ENCODE data around the gene ATP6V0A1. TPM values are rescaled to one million over a fixed set of nuclear protein-coding genes. Genes with fewer than 3 reads are reported as not detected.

Gene ATP6V0A1
- total RNA-seq, 4 donors from 2014 or later, result 102 to 194 (median 142) TPM

DNA sequence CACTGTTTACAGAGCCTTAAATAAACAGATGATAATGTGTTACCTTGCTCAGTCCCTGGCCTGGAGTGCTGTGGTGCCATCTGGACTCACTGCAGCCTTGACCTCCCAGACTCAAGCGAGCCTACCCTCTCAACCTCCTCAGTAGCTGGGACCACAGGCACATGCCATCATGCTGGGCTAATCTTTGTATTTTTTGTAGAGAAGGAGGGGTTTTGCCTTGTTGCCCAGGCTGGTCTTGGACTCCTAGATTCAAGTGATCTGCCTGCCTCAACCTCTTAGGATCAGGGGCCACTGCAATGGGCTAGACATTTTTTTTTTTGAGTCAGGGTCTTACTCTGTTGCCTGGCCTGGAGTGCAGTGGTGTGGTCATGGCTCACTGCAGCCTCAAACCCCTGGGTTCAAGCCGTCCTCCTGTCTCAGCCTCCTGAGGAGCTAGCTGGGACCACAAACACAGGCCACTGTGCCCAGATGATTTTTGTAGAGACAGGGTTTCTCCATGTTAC is 72.3 kb downstream of the ATP6V0A1 start:
- Histone ChIP-seq H3K27ac (no peak overlapping the region), H3K4me3 (no peak overlapping the region), H3K9me3 (no peaks in the 10 kb centered on the region), H3K27me3 (no peaks in the 10 kb centered on the region), H3K36me3 (no peaks in the 10 kb centered on the region), H3K4me1 (peaks cover 48% of the 10 kb centered on the region)
- TF ChIP-seq CTCF (IDR thresholded peaks at IDR 0.05) (no peak), POLR2A (IDR thresholded peaks at IDR 0.05) (no peak), POLR2AphosphoS5 (IDR thresholded peaks at IDR 0.05) (no peak), EP300 (IDR thresholded peaks at IDR 0.05) (no peak)
- 88% methylated on average over 2 of the region's 2 CpGs for WGBS
- no peak for DNase-seq (ENCODE audit: low spot score in 2 of 2)

DNA sequence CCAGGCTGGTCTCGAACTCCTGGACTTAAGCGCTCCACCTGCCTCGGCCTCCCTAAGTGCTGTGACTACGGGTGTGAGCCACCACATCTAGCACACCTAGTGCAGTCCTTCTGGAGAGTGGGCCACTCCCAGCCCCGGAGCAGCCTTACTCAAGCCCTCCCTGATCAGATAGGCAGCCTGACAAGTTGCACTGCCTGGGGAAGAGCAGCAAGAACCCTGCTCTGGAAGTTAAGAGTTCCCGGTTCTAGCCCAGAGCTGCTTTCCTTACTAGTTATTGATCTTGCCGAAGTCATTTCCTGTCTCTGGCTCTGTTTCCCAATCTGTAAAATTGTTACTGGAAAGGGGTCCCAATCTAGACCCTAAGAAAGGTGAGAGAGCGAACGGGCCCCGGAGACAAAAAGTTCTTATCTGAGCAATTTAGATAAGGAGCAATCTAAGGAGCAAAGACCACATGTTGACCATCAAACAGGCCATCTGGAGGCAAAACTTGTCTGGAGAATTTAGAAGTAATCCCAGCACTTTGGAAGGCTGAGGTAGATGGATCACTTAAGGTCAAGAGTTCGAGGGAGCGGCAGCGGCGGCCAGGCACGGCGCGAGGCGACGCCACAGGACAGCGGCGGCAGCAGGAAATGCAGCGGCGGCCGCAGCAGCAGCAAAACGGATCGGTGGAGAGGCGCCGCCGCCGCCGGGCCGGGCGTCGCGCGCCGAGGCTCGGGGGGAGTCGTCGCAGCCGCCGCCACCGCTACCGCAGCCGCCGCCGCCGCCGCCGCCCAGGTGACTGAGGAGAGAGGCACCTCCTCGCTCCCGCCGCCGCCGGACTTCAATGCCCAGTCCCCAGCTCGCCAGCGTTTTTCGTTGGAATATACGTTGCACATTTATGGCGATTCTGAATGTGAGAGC is 73.0 kb downstream of the ATP6V0A1 start:
- no peaks in the 10 kb centered on the region for H3K9me3 ChIP-seq
- no peaks in the 10 kb centered on the region for H3K27me3 ChIP-seq
- 10% methylated on average over 59 of the region's 60 CpGs for WGBS
- DNase-seq (ENCODE audit: low spot score in 2 of 2), result no peak
- TF ChIP-seq POLR2A (IDR thresholded peaks at IDR 0.05) (no peak), CTCF (IDR thresholded peaks at IDR 0.05) (peak; percentile 23 to 60)
- peak overlapping the region; percentile 56 for H3K4me3 ChIP-seq
- H3K36me3 ChIP-seq, result no peaks in the 10 kb centered on the region
- H3K27ac ChIP-seq, result peak overlapping the region; percentile 79
- peaks cover 47% of the 10 kb centered on the region for H3K4me1 ChIP-seq

DNA sequence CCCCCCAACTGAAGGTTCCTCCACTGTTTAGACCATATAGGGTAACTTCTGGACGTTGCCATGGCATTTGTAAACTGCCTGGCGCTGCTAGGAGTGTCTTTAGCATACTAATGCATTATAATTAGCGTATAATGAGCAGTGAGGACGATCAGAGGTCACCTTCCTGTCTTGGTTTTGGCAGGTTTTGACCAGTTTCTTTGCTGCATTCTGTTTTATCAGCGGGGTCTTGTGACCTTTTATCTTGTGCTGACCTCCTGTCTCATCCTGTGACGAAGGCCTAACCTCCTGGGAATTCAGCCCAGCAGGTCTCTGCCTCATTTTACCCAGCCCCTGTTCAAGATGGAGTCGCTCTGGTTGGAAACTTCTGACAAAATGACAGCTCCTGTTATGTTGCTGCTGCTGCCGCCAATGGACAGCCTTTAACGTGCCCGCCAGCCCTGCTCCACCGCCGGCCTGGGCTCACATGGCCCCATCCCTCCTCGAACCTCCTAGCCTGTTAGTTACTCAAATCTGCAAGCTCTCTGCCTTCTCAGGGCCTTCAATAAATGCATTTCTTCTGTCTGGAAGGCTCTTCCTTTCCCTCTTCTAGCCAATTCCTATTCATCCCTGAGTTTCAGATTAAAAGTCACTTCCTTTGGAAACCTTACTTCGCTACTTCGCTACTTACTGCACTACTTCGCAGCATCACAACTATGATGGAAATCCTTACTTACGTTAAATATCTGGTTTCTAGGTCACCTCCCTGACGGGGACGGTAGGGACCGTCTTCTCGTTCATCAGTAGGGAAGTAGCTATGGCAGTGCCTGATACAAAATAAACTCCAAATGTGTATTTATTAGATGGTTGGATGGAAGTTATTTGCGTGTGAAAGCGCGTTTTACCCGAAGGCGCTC is 76.7 kb downstream of the ATP6V0A1 start:
- no peak for DNase-seq (ENCODE audit: low spot score in 2 of 2)
- Histone ChIP-seq H3K27ac (peak overlapping the region; percentile 95), H3K4me3 (peak overlapping the region; percentile 84), H3K36me3 (peaks cover 18% of the 10 kb centered on the region), H3K9me3 (no peaks in the 10 kb centered on the region), H3K27me3 (no peaks in the 10 kb centered on the region), H3K4me1 (peaks cover 40% of the 10 kb centered on the region)
- TF ChIP-seq POLR2AphosphoS5 (IDR thresholded peaks at IDR 0.05) (no peak), CTCF (IDR thresholded peaks at IDR 0.05) (no peak), EP300 (IDR thresholded peaks at IDR 0.05) (peak; percentile 33), POLR2A (IDR thresholded peaks at IDR 0.05) (no peak)
- 41% methylated on average over 26 of the region's 26 CpGs for WGBS

DNA sequence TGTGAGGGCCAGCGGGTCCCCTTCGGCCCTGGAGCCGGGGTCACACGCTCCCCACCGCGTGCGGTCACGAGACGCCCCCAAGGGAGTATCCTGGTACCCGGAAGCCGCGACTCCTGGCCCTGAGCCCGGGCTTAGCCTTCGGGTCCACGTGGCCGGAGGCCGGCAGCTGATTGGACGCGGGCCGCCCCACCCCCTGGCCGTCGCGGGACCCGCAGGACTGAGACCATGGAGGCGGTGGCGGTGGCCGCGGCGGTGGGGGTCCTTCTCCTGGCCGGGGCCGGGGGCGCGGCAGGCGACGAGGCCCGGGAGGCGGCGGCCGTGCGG is 77.3 kb downstream of the ATP6V0A1 start, which contains the start of gene NAGLU:
NAGLU (plus strand) TSS at position 194 of the 324 bp plus-strand sequence; CDS start at position 226, 32 bp downstream.
- no peaks in the 10 kb centered on the region for H3K9me3 ChIP-seq
- peak within 1 kb of the TSS; percentile 95 for H3K27ac ChIP-seq
- H3K27me3 ChIP-seq, result no peaks in the 10 kb centered on the region
- H3K4me3 ChIP-seq, result peak within 1 kb of the TSS; percentile 84
- H3K36me3 ChIP-seq, result peaks cover 23% of the 10 kb centered on the region
- 0% methylated on average over 15 of the region's 40 CpGs for WGBS
- H3K4me1 ChIP-seq, result peaks cover 34% of the 10 kb centered on the region
- peak; percentile 98 to 99 for DNase-seq (ENCODE audit: low spot score in 2 of 2)
- TF ChIP-seq CTCF (IDR thresholded peaks at IDR 0.05) (no peak), POLR2A (IDR thresholded peaks at IDR 0.05) (peak in 1 of 2 donors; percentile 82), POLR2AphosphoS5 (IDR thresholded peaks at IDR 0.05) (peak; percentile 57 to 86 (median 68)), EP300 (IDR thresholded peaks at IDR 0.05) (no peak)

Data from suprapubic skin (tissue), 4 donors.